OCI-LY7 (cell line): ENCODE measurements around the gene RELB. TPM values are rescaled to one million over a fixed set of nuclear protein-coding genes. Genes with fewer than 3 reads are reported as not detected.

Experiments used
- BruUV-seq: library from RNA; stranded (reverse); fragments of 400-500 nt; replicated peaks from 2 replicates; lab custom pipeline; 2021; lab: Mats Ljungman, UMichigan
- CTCF ChIA-PET: fragments of 300-600 bp; sonication (Branson Sonifier 250); formaldehyde crosslinking; loops from one replicate; lab custom pipeline; 2022; ENCODE audit warnings: antibody characterized with exemption; ENCODE audit not compliant: unreplicated experiment; lab: Charles Lee
- POLR2A ChIA-PET: fragments of 300-600 bp; sonication (Branson Sonifier 250); formaldehyde crosslinking; loops from one replicate; lab custom pipeline; 2022; ENCODE audit warnings: antibody characterized with exemption; lab: Charles Lee
- DNase-seq: peaks from one replicate; pipeline ENCODE4 v3.0.0-alpha.2; 2015; ENCODE audit warnings: low spot score
- H2AFZ ChIP-seq: fragments of 200-600 bp; sonication (generic), shearing (Covaris generic); 2 replicates; pipeline ENCODE4 v1.6.1; 2014; ENCODE audit warnings: mild to moderate bottlenecking, antibody characterized with exemption, low read length, moderate library complexity
- H3K27ac ChIP-seq: fragments of 200-600 bp; sonication (generic); 2 replicates; pipeline ENCODE4 v1.5.1; 2014; ENCODE audit warnings: mixed run types, low read depth, mild to moderate bottlenecking, moderate library complexity, low read length, inconsistent platforms; ENCODE audit not compliant: poor library complexity, severe bottlenecking
- H3K36me3 ChIP-seq: fragments of 200-600 bp; sonication (generic); 2 replicates; pipeline ENCODE4 v1.6.1; 2014; ENCODE audit warnings: mild to moderate bottlenecking, antibody characterized with exemption, low read length, moderate library complexity, mixed read lengths; ENCODE audit not compliant: insufficient read depth
- H3K4me1 ChIP-seq: fragments of 200-600 bp; sonication (generic); 2 replicates; pipeline ENCODE4 v1.5.1; 2014; ENCODE audit warnings: mild to moderate bottlenecking, low read length; ENCODE audit not compliant: insufficient read depth, poor library complexity, severe bottlenecking
- H3K4me2 ChIP-seq: fragments of 200-600 bp; sonication (generic); 2 replicates; pipeline ENCODE4 v1.6.1; 2014; ENCODE audit warnings: mild to moderate bottlenecking, low read length
- H3K4me3 ChIP-seq: fragments of 200-600 bp; sonication (generic); 2 replicates; pipeline ENCODE4 v1.5.1; 2014; ENCODE audit warnings: mild to moderate bottlenecking, low read depth, low read length; ENCODE audit not compliant: poor library complexity, severe bottlenecking
- H3K79me2 ChIP-seq: fragments of 200-600 bp; sonication (generic); 2 replicates; pipeline ENCODE4 v1.6.1; 2016; ENCODE audit warnings: low read depth, mild to moderate bottlenecking, low read length, moderate library complexity, mixed read lengths; ENCODE audit not compliant: insufficient read depth
- H3K9me2 ChIP-seq: fragments of 200-600 bp; sonication (generic); 2 replicates; pipeline ENCODE4 v1.6.1; 2016; ENCODE audit warnings: mild to moderate bottlenecking, low read length, mixed read lengths; ENCODE audit not compliant: insufficient read depth
- H3K9me3 ChIP-seq: fragments of 200-600 bp; sonication (generic); 2 replicates; pipeline ENCODE4 v1.6.1; 2014; ENCODE audit warnings: mild to moderate bottlenecking, mixed run types, low read length, mixed read lengths
- H4K20me1 ChIP-seq: fragments of 200-600 bp; sonication (generic); 2 replicates; pipeline ENCODE4 v1.6.1; 2014; ENCODE audit warnings: mild to moderate bottlenecking, antibody characterized with exemption, low read length, moderate library complexity, mixed read lengths; ENCODE audit not compliant: insufficient read depth
- EZH2phosphoT487 ChIP-seq: fragments of 200-600 bp; sonication (generic); IDR thresholded peaks from 2 replicates; pipeline ENCODE4 v1.6.1; 2018; ENCODE audit warnings: low read depth, borderline replicate concordance, mild to moderate bottlenecking, mixed run types, antibody characterized with exemption, low read length, moderate library complexity, mixed read lengths
- intact Hi-C: fragments of 100-400 bp; cut with micrococcal nuclease; formaldehyde crosslinking; loops from one replicate; pipeline ENCODE4 v1.10.0; 2022; ENCODE audit not compliant: unreplicated experiment
- total RNA-seq, 2 experiments: library from RNA; depleted of rRNA in 1 of 2; stranded (reverse); fragments of >200 nt in 1 of 2; shearing (Covaris generic) in 1 of 2; gene quantifications; 2 replicates each; pipeline ENCODE4 v1.2.3, GENCODE V29; 2014 to 2022
- TF ChIP-seq, protein P1 (sequence below): fragments of 200-600 bp; sonication (generic); conservative IDR thresholded peaks from 2 replicates; pipeline ENCODE4 v1.5.1; 2014; ENCODE audit warnings: mild to moderate bottlenecking, antibody characterized with exemption, low read length, moderate library complexity, mixed read lengths

Gene RELB
- total RNA-seq, 2 experiments from 2014 or later, result 36.9 to 51.1 TPM

DNA sequence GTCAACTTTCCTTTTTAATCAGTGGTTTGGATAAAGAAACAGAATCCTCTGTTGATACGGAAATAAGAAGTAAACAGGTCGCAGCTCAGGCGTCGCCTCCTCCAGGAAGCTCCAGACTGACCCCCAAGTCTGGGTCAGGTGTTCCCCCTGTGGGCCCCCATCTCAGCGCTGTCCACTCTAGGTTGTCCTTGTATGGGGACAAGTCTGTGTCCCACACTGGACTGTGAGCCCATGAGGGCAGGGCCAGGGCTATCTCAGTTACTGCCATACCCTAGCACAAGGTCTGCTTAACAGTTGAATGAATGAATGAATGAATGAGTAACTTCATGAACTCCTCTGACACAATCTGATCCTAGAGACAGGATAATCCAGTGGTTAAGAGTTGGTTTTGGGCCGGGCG is 45.1 kb downstream of the RELB start:
- Histone ChIP-seq H3K27ac (peak overlapping the region; percentile 88), H4K20me1 (peaks cover 2% of the 10 kb centered on the region; the same call in 1 of the 2 replicates), H3K4me2 (peak overlapping the region; percentile 75), H3K36me3 (peaks cover 86% of the 10 kb centered on the region), H3K79me2 (peaks cover 91% of the 10 kb centered on the region), H3K4me1 (peaks cover 72% of the 10 kb centered on the region), H3K4me3 (peak overlapping the region; percentile 60), H3K9me2 (no peaks in the 10 kb centered on the region), H2AFZ (no peak overlapping the region), H3K9me3 (no peaks in the 10 kb centered on the region)
- CTCF ChIA-PET, result interaction anchor here (1.1 kb wide), 1 partner anchor 36 kb away, joined by 4 read pairs; no protein-coding TSS in a partner anchor
- intact Hi-C loops, result loop anchor here (2.0 kb wide), 1 partner anchor 30 kb away; no protein-coding TSS in a partner anchor
- POLR2A ChIA-PET, result no interaction called here
- no peak for DNase-seq
- no TSS peak for BruUV-seq
- TF ChIP-seq EZH2phosphoT487, result no peak
- TF ChIP-seq, protein P1, sequence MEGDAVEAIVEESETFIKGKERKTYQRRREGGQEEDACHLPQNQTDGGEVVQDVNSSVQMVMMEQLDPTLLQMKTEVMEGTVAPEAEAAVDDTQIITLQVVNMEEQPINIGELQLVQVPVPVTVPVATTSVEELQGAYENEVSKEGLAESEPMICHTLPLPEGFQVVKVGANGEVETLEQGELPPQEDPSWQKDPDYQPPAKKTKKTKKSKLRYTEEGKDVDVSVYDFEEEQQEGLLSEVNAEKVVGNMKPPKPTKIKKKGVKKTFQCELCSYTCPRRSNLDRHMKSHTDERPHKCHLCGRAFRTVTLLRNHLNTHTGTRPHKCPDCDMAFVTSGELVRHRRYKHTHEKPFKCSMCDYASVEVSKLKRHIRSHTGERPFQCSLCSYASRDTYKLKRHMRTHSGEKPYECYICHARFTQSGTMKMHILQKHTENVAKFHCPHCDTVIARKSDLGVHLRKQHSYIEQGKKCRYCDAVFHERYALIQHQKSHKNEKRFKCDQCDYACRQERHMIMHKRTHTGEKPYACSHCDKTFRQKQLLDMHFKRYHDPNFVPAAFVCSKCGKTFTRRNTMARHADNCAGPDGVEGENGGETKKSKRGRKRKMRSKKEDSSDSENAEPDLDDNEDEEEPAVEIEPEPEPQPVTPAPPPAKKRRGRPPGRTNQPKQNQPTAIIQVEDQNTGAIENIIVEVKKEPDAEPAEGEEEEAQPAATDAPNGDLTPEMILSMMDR, result no peak

DNA sequence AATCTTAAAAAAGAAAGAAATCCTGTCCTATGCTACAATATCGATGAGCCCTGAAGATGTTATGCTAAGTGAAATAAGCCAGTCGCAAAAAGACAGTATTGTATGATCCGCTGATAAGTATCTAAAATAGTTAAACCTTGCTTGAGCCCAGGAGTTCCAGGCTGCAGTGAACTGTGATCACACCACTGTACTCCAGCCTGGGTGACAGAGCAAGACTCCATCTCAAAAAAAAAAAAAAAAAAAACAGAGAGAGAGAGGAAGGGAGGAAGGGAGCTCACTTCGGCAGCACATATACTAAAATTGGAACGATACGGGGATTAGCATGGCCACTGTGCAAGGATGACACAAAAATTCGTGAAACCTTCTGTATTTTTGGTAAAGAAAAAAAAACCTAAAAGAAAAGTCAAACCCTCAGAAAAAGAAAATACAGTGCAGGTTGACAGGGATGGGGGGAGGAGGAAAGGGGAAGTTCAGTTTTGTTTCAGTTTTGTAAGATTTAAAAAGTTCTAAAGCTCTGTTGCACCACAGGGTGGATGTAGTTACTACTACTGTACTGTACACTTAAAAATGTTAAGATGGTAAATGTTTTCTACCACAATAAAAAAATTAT is 46.0 kb downstream of the RELB start:
- POLR2A ChIA-PET, result interaction anchor here (0.6 to 0.8 kb wide), 3 partner anchors 32 to 73 kb away, joined by 4 to 5 read pairs (median 4); no protein-coding TSS in a partner anchor
- peak overlapping the region; percentile 75 for H3K4me2 ChIP-seq
- peak overlapping the region; percentile 60 for H3K4me3 ChIP-seq
- DNase-seq, result peak; percentile 76
- H3K4me1 ChIP-seq, result peaks cover 73% of the 10 kb centered on the region
- H3K9me2 ChIP-seq, result no peaks in the 10 kb centered on the region
- H3K9me3 ChIP-seq, result no peaks in the 10 kb centered on the region
- BruUV-seq, result no TSS peak
- peaks cover 84% of the 10 kb centered on the region for H3K36me3 ChIP-seq
- no peak overlapping the region for H2AFZ ChIP-seq
- peak overlapping the region; percentile 88 for H3K27ac ChIP-seq
- CTCF ChIA-PET, result interaction anchor here (0.7 to 1.1 kb wide), 2 partner anchors 37 to 156 kb away, joined by 4 read pairs; partner anchors contain the start of gene TOMM40
- 0 out of 2 replicates have a peak, but pooled peaks cover 4% of the 10 kb centered on the region for H4K20me1 ChIP-seq
- intact Hi-C loops, result loop anchor here (2.0 kb wide), 1 partner anchor 30 kb away; no protein-coding TSS in a partner anchor
- no peak for TF ChIP-seq EZH2phosphoT487
- TF ChIP-seq, protein P1, result peak; percentile 49
- peaks cover 89% of the 10 kb centered on the region for H3K79me2 ChIP-seq
